Thymus (tissue), 11 donors: ENCODE results near the gene ACOT11. TPM values are rescaled to one million over a fixed set of nuclear protein-coding genes. Genes with fewer than 3 reads are reported as not detected.

Experiments used
- DNase-seq, 9 donors: peaks; one replicate each; pipeline ENCODE4 v3.0.0-alpha.2; 2013; ENCODE audit warnings: low spot score in 9 of 9, low read depth in 6 of 9, missing footprints in 1 of 9
- H3K27ac ChIP-seq, 2 donors: one replicate each; pipeline ENCODE4 v1.5.1; 2013; ENCODE audit warnings: control low read depth in 1 of 2, low read depth in 1 of 2, low read length in 1 of 2, mild to moderate bottlenecking in 1 of 2, moderate library complexity in 1 of 2
- H3K27me3 ChIP-seq, 2 donors: one replicate each; pipeline ENCODE4 v1.5.1; 2013; ENCODE audit warnings: low read length in 1 of 2; ENCODE audit not compliant: control insufficient read depth in 2 of 2, insufficient read depth in 1 of 2
- H3K36me3 ChIP-seq, 2 donors: one replicate each; pipeline ENCODE4 v1.5.1; 2013; ENCODE audit warnings: low read length in 1 of 2, mild to moderate bottlenecking in 1 of 2, moderate library complexity in 1 of 2; ENCODE audit not compliant: control insufficient read depth in 2 of 2, insufficient read depth in 2 of 2
- H3K4me1 ChIP-seq, 2 donors: one replicate each; pipeline ENCODE4 v1.5.1; 2013; ENCODE audit warnings: low read length in 2 of 2; ENCODE audit not compliant: control insufficient read depth in 2 of 2, insufficient read depth in 2 of 2
- H3K4me3 ChIP-seq, 2 donors: one replicate each; pipeline ENCODE4 v1.5.1; 2013; ENCODE audit warnings: low read length in 2 of 2, control low read depth in 1 of 2, mild to moderate bottlenecking in 1 of 2
- H3K9me3 ChIP-seq, 2 donors: one replicate each; pipeline ENCODE4 v1.5.1; 2013; ENCODE audit warnings: low read length in 1 of 2, mild to moderate bottlenecking in 1 of 2; ENCODE audit not compliant: control insufficient read depth in 2 of 2, insufficient read depth in 1 of 2
- WGBS: extraction: QIAGEN DNeasy Blood & Tissue Kit; methylation state at CpG from one replicate; pipeline ENCODE4 v1.1.7; 2013; 5-methylcytosine and 5-hydroxymethylcytosine counted together
- polyA plus RNA-seq: library from polyadenylated mRNA; stranded (reverse); fragments of 200-250 nt; gene quantifications from one replicate; pipeline ENCODE4 v1.2.3, GENCODE V29; 2013
- total RNA-seq: library from RNA; stranded (reverse); fragments of 120-200 nt; gene quantifications from one replicate; pipeline ENCODE4 v1.2.4, GENCODE V29; 2013
- donor health status: healthy.

The ACOT11 gene
- total and polyA plus RNA-seq, 2 donors, result 1.2 to 1.3 TPM

DNA sequence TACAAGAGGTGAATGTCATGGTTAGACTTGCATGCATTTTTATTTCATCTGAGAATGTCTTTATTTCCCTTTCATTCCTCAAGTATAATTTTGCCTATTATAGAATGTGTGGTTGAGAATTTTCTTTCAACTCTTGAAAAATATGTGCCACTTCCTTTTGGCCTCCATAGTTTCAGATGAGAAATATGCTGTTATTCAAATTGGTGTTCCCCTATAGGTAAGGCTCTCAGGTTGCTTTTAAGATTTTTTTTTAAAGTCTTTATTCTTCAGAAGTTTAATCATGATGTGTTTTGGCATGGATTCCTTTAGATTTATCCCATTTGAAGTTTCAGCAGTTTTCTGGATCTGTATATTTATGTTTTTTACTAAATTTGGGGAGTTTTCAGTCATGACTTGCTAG lies 95.7 kb downstream of the ACOT11 start:
- Histone ChIP-seq H3K4me3 (no peak overlapping the region), H3K36me3 (no peaks in the 10 kb centered on the region), H3K4me1 (no peaks in the 10 kb centered on the region), H3K9me3 (peaks cover 1 to 16% of the 10 kb centered on the region in 2 donors), H3K27me3 (no peaks in the 10 kb centered on the region), H3K27ac (no peak overlapping the region)
- DNase-seq, result no peak

DNA sequence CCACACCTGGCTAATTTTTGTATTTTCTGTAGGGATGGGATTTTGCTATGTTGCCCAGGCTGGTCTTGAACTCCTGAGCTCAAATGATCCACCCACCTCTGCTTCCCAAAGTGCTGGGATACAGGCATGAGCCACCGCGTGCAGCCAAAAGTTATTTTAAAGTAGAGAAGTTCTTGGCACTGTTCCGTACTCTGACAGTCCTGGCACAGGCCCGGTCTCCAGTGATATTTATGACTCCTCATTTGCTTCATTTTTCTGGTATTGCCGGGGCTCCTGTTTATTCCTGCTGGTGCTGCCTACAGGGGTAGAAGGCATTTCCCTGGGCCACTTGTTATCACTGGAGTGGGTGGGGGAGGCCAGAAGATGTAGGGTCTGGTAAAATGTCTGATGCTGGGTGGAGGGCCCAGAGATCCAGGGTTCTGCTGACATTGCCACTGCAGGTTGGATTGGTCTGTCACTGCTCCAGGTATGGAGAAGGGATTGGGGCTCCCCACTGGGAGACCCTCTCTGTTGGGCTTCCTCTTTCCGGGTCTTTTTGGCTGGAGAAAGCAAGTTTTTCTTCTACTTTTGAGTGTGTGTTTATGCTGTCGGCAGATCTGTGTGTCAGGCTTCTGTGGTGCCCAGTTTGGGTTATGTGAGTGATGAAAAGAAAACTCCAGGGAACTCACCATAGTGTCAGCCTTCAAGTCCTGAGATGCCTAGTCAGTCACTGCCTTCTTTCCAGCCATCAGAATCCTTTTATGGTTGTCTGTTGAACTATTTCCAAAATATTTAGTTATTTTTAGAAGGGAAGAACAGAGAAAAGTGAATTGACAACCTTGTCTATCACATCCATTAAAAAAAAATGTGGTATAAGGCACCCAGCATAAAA lies 98.0 kb downstream of the ACOT11 start:
- Histone ChIP-seq H3K27me3 (no peaks in the 10 kb centered on the region), H3K4me3 (no peak overlapping the region), H3K27ac (no peak overlapping the region), H3K4me1 (no peaks in the 10 kb centered on the region), H3K36me3 (no peaks in the 10 kb centered on the region), H3K9me3 (peaks cover 1 to 16% of the 10 kb centered on the region in 2 donors)
- no peak for DNase-seq
- 94% methylated on average over 7 of the region's 7 CpGs for whole genome bisulfite sequencing

DNA sequence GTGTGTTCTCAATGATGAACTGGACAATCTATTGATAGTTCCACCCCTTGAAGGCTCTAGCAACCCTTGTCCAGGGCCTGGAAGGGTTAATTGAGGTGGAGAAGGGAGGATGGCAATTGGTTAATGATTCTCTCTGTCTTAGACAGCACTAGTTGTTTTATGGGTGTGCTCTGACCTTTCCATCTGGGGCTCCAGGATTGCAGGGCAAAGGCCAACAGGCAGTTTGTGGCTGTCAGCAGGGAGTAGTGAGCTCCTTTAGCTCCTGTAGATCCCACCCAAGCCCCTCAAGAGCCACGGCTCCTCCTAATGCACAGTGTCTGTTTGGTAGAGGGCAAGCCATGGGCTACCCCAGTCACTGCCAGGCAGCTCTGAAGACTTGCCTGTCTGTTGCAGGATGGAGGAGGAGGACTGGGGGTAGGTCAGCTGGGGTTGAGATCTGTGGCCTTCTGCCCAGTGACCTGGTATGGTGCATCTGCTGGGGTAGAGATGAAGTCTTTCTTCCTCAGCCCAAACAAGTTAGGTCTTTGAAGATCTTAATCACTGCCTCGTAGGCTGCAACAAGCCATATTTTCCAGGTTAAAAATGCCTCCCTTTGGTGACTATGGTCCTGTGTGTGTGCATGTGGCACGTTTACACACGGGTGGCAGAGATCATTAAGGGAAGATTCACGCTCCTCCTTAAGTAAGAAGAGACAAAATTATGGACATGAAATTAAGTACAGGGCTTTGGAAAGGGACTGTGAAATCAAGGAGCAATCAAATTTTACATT lies 101.3 kb downstream of the ACOT11 start:
- Histone ChIP-seq H3K36me3 (no peaks in the 10 kb centered on the region), H3K27ac (no peak overlapping the region), H3K27me3 (no peaks in the 10 kb centered on the region), H3K9me3 (peaks cover 0 to 6% of the 10 kb centered on the region in 2 donors), H3K4me1 (no peaks in the 10 kb centered on the region), H3K4me3 (no peak overlapping the region)
- DNase-seq, result no peak
- WGBS, result 94% methylated on average over 5 of the region's 5 CpGs

DNA sequence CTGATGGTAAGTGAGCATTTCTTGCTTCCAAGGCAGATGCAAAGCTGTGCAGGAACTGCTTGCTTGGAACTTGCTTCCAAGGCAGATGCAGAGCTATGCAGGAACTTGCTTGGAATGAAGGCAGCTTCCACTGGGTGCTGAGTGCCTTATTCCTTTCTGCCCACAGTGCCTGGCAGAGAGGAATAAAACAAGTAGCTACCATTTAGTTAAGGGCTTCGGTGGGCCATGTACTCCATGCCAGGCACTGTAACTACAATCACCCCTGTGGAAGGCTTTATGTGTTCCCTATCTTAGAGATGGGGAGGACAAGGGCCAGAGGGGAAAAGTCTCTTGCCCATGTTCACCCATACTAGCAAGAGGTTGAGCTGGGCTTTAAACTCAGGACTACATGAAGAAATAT lies 101.9 kb downstream of the ACOT11 start:
- H3K27ac ChIP-seq, result no peak overlapping the region
- WGBS, result 97% methylated on average over 1 of the region's 1 CpG
- no peaks in the 10 kb centered on the region for H3K36me3 ChIP-seq
- H3K27me3 ChIP-seq, result no peaks in the 10 kb centered on the region
- H3K4me1 ChIP-seq, result no peaks in the 10 kb centered on the region
- no peaks in the 10 kb centered on the region for H3K9me3 ChIP-seq
- DNase-seq, result no peak
- no peak overlapping the region for H3K4me3 ChIP-seq

DNA sequence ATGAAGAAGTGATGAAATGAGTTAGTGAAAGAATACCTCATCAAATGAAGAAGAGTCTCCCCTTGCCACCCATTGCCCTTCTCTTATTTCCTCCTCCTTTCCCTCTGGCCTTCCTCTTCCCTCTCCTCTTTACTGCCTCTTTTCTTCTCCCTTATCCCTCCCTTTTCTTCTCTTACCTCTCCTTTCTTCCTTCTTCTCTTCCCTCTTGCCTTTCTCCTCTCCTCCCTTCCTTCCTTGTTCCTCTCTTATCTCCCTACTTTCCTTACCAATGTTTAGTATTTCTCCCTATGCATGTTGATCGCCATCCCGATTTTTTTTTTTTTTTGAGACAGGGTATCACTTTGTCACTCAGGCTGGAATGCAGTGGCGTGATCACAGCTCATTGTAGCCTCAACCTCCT lies 102.4 kb downstream of the ACOT11 start:
- no peak overlapping the region for H3K27ac ChIP-seq
- no peaks in the 10 kb centered on the region for H3K36me3 ChIP-seq
- DNase-seq, result no peak
- H3K27me3 ChIP-seq, result no peaks in the 10 kb centered on the region
- WGBS, result 96% methylated on average over 3 of the region's 3 CpGs
- H3K4me3 ChIP-seq, result no peak overlapping the region
- no peaks in the 10 kb centered on the region for H3K4me1 ChIP-seq
- no peaks in the 10 kb centered on the region for H3K9me3 ChIP-seq

DNA sequence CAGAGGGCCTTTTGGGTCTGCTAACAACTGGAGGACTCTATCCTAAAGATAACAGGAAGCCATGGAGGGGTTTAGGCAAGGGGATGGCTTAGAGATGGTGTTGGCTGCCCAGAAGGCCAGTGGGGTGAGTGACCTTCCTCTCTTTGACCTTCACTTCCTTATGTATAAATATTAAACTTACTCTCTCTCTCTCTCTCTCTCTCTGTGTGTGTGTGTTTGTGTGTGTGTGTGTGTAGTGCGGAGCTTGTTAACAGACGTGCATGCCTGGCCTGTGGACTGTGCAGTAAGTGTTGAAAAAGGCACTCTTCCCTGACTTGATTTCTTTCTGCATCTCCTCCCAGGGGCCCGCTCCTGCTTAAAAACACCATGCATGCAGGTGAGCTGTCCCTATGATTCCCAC lies 103.6 kb downstream of the ACOT11 start:
- no peaks in the 10 kb centered on the region for H3K27me3 ChIP-seq
- no peak for DNase-seq
- H3K4me1 ChIP-seq, result no peaks in the 10 kb centered on the region
- no peaks in the 10 kb centered on the region for H3K36me3 ChIP-seq
- 96% methylated on average over 3 of the region's 3 CpGs for WGBS
- H3K27ac ChIP-seq, result no peak overlapping the region
- H3K4me3 ChIP-seq, result no peak overlapping the region
- H3K9me3 ChIP-seq, result no peaks in the 10 kb centered on the region

DNA sequence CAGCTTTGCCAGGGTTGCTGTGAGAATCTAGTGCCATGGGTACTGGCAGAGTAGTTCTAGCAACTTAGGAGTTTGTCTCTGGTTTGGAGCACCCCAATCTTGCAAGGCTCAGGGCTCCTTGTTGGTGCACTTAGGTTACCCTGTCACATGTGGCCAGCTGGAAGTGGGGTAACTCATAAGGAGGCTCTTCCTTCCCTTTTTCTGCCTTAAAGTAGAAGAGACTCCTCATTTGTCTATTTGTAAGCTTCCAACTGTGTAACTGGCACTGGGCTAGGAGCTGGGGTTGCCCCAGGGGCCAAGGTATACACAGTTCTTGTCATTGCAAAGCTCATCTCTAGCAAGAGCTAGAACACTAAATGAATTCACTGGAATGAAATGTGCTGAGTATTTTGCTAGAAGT lies 104.1 kb downstream of the ACOT11 start:
- no peaks in the 10 kb centered on the region for H3K27me3 ChIP-seq
- no peak overlapping the region for H3K4me3 ChIP-seq
- DNase-seq, result no peak
- H3K27ac ChIP-seq, result no peak overlapping the region
- H3K9me3 ChIP-seq, result no peaks in the 10 kb centered on the region
- H3K36me3 ChIP-seq, result no peaks in the 10 kb centered on the region
- H3K4me1 ChIP-seq, result no peaks in the 10 kb centered on the region

DNA sequence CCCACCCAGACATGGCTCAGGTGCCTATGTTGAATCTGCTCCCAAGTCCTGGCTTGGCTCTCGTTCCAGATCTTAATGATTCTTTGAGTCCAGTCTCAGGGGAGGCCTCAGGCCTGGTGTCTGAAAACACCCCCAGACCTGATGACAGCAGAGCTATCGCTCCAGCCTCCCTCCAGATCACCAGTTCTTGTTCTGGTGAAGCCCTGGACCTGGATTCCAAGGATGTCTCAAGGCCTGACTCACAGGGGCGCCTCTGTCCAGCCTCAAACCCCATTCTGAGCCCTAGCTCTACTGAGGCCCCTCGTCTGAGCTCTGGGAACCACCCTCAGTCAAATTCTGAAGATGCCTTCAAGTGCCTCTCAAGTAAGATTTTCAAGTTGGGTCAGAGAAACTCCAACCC lies 105.0 kb downstream of the ACOT11 start:
- no peak for DNase-seq
- 90% methylated on average over 4 of the region's 4 CpGs for WGBS
- H3K9me3 ChIP-seq, result no peaks in the 10 kb centered on the region

DNA sequence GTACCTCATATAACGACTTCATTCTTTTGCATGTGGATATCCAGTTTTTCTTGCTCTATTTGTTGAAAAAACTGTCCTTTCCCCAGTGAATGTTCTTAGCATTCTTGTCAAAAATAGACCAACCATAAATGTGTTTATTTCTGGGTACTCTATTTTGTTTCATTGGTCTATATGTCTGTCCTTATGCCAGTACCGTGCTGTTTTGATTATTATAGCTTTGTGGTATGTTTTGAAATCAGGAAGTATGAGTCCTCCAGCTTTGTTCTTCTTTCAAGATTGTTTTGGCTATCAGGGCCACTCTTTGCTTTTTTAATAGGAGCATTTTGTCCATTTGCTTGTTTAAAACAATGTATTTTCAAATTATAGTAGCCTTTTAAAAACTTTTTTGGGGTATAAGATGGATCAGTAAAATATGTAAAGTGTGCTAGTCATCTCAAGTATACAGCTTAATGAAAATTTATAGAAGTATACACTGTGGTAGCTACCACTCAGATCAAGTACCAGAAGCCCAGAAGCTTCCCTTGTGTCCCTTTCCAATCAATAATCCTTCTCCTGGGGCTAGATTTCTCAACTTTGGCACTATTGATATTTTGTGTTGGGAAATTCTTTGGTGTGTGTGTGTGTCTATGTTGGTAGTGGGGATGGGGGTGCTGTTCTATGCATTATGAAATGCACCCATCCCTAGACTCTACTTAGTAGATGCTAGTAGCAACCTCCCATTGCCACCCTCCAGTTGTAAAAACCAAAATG lies 110.3 kb downstream of the ACOT11 start:
- no peaks in the 10 kb centered on the region for H3K27me3 ChIP-seq
- H3K4me3 ChIP-seq, result no peak overlapping the region
- no peaks in the 10 kb centered on the region for H3K9me3 ChIP-seq
- 98% methylated on average over 2 of the region's 2 CpGs for WGBS
- no peak overlapping the region for H3K27ac ChIP-seq
- H3K36me3 ChIP-seq, result no peaks in the 10 kb centered on the region
- DNase-seq, result no peak
- H3K4me1 ChIP-seq, result no peaks in the 10 kb centered on the region

More for the DNA sequence above, 105.0 kb downstream of the ACOT11 start:
- Histone ChIP-seq H3K27ac (no peak overlapping the region), H3K36me3 (no peaks in the 10 kb centered on the region), H3K4me1 (no peaks in the 10 kb centered on the region), H3K4me3 (no peak overlapping the region), H3K27me3 (no peaks in the 10 kb centered on the region)
